Measurements from ENCODE around the gene MYLK4.
A peak's percentile ranks its signal among the peaks of the same experiment; 100 is the strongest.

MYLK4 gene

DNA sequence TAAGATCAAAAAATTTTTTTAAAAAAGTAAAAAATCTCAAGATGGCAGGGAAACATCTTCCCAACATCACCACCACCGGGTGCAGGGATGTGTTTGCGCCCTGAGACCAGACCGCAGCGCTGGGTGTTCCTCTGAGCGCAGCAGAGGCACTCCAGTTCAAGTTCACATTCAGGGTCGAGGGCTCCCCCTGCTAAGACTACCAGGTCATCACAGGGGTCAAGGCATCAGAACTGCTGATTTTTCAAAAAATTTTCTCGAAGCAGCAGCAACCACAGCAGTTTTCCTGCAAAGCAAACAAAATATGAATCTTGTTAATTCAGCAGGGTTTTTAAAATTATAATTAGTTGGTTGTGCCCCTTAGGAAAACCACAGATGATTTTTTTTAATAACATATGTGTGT, 83.1 kb downstream of the MYLK4 start:
- DNase-seq (ENCODE audit: low read depth, low spot score), result no peak
- H3K27ac ChIP-seq, result no peak overlapping the region

DNA sequence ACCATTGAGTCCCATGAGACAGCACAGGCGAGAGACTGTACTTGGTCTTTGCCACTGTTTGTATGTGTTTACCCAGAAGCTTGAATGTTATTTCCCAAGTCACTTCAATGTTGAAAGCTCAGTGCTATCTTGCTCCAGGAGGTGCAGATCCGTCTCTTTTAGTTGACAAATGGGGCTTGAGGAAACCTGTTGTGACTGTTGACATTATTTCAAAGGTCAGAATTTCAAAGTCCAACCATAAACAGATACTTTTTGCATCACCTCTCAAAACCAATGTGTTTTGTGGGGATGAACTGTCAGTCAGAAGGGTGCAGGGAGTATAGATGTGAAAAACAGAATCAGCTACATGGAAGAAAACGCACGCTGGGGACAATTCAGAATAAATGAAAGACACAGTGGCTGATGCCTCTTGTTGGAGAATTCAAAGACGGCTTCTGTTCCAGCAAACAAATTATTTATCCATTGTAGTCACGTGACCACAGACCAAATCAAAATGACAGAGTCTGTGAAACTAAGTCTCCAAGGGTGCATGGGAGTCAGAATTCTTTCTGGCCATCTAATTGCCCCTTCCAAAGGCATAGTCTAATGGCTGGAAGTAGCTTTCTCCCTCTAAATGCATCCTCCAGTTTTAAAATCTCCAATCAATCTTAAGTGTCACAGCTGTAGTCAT, 83.7 kb downstream of the MYLK4 start:
- DNase-seq (ENCODE audit: low read depth, low spot score), result no peak
- no peak overlapping the region for H3K27ac ChIP-seq

DNA sequence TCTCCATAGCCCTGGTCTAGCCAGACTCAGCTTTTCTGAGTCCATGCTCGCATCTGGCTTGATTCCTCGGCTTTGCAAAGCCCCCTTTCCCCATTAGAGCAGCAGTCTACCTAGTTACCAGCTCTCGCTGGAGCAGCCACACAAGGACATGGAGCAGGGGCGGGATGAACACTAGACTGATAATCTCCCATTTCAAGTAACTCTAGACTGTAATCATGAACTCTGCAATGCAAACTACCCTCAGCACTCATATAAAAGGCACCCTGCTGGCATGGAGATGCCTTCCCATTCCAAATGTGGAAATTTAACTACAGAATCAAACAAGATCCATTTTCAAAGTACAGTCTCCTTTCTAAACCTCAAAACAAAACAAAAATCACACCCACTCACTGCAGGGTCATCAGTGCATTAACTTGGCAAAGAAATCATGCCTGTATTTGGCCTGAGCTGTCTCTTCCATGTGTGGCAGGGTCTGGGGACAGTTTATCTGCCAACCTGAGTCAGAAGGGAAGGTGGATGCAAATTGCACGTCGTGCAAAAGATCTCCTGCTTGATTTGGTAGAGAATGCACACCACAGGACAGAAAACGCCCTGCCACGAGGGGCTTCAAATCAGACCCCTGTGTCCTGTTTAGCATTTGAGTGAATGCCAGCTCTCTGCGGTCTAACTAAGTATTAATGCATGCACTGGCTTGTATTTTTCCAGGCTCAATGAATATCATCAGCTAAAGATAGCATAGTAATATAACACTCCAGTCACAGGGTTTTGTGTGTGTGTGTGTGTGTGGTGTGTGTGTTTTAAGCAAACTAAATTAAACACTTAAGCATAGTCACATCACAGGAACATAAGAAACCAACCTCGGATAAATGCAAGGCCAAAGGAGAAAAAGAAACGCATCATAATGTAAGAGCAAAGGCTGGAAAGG, 85.3 kb downstream of the MYLK4 start:
- peak; percentile 33 for DNase-seq (ENCODE audit: low read depth, low spot score)

DNA sequence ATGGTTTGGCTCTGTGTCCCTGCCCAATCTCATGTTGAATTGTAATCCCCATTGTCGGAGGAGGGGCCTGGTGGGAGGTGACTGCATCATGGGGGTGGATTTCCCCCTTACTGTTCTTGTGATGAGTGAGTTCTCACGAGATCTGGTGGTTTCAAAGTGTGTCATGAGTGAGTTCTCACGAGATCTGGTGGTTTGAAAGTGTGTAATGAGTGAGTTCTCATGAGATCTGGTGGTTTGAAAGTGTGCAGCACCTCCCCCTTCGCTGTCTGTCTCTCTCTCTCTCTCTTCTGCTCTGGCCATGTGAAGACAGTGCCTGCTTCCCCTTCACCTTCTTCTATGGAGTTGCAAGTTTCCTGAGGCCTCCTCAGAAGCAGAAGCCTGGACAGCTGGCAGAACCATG, 87.6 kb downstream of the MYLK4 start:
- no peak overlapping the region for H3K27ac ChIP-seq
- no peak for DNase-seq (ENCODE audit: low read depth, low spot score)

More for the DNA sequence above, 85.3 kb downstream of the MYLK4 start:
- no peak overlapping the region for H3K27ac ChIP-seq

DNA sequence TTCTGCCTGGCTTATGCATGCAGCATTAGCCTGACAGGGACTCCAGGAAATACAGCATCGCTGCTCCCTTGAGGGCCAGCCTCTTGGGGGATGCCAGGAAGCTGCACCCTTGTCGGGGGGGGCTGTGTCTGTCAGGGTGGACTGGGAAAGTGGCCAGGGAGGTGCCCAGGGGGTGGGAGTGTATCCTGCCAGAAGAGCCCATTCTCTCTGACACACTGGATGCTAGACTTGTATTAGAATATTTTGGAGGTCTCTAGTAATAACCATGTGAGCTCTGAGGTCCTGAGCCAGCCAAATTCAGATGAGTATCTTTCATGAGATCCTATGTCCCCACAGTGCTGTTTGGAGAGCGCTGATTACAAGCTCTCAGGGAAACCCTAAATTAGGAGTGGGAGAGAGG, 89.1 kb downstream of the MYLK4 start:
- DNase-seq (ENCODE audit: low read depth, low spot score), result no peak

DNA sequence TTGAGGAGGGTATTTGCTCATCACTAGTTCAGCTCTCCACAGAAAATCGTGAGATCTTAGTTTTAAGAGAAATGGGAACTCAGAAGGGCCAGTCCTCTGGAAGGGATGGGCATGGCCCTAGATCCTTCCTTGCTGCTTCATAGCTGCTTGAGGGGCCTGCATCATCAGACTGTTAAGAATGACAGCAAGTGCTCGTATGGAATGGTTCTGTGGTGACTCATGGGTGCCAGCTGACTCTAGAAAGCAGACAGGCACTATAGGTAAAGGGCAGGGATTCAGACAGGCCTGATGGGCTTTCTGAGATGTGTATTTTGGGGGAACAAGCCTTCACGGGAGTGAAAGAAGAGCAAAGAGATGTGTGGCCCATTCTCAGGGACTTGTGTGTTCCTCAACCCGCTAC, 90.8 kb downstream of the MYLK4 start:
- DNase-seq (ENCODE audit: low read depth, low spot score), result peak; percentile 54
- H3K27ac ChIP-seq, result peak overlapping the region; percentile 72

More for the DNA sequence above, 89.1 kb downstream of the MYLK4 start:
- no peak overlapping the region for H3K27ac ChIP-seq

DNA sequence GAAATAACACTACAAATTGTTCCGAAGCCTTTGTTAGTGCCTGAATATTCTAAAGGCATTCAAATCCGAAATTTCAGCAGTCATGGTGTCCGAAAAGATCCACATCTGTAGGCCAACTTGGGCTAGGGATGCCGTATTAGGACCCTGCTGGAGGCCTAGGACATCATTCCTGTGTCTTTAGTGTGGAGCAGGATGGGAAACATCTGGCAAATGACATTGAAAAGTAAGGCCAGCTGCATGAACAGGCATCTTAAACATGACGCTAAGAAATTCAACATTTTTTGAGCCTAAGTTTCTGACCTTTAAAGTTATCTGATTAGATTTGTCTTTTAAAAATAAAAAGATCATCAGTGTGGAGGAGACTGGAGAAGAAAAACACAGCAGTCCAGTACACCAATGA, 91.3 kb downstream of the MYLK4 start:
- DNase-seq (ENCODE audit: low read depth, low spot score), result no peak
- peak overlapping the region; percentile 72 for H3K27ac ChIP-seq

DNA sequence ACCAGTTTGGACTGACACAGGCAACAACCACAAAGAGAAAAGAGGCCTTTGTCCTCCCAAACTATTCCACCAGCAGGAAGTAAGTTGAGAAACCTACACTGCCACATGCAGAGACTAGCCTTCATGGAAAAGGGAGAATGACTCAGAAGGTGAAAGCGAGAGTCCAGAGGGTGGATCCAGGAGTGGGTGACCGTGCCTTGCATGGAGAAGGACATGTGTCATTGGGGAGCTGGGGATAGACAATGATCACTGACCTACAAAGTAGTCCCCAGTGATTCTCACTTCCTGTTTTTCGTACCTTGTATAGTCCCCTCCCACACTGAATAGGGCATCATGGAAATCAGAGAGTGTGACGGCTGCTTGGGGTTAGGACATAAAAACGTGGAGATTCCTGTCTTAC, 91.9 kb downstream of the MYLK4 start:
- peak overlapping the region; percentile 72 for H3K27ac ChIP-seq
- peak; percentile 86 for DNase-seq (ENCODE audit: low read depth, low spot score)

DNA sequence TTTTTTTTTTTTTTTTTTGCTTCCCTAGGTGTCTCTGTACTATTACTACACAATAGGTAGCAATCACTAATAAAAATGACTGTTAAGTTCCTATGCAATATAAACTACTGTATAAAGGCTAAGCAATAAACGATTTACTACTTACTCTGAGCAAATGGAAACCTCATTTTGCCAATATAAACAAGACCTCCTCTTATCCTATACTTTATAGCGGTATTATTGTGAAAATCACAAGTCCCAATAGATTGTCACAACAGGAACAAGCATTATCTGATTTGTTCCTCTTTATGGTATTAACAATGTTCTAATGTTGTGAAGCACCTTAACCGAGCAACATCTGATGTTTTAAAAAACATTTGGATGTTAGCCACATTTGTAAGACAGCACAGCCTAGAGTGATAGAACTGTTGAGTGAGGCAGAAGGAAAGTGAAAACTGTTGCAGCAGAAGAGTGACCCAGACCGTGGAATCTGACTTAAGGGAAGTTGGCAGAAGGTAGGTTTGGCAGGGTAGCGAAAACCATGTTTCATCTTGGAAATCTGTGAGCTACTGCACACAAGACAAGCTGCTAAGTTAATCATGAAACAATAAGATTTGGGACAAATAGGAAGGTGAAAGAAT, 94.2 kb downstream of the MYLK4 start:
- DNase-seq (ENCODE audit: low read depth, low spot score), result no peak

DNA sequence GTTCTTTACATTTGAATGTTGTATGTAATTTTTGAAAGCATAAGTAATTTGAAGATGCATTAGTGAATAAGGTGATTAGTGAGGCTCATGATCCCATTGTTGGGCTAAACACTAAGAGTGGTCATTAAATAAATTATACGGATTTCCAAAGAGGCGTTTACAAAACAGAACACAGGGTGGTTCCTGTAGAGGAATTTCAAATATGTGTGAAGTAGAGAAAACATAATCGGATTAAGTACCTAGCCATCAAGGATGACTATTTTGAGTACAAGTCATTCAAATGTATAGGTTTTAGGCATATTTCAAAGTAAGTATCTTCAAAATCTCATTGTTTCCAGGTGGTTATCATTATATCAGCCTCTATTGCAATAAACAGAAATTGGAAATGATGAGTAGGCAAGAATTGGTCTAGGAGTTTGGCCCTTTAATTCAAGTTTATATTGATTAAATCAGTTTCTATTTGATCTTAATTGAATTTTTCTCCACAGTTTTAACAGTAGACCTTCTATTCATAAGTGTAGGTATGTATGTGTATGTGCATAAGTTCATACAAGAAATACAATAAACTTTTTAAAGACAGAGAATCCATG, 94.8 kb downstream of the MYLK4 start:
- no peak for DNase-seq (ENCODE audit: low read depth, low spot score)
- H3K27ac ChIP-seq, result no peak overlapping the region

More for the DNA sequence above, 94.2 kb downstream of the MYLK4 start:
- H3K27ac ChIP-seq, result no peak overlapping the region

DNA sequence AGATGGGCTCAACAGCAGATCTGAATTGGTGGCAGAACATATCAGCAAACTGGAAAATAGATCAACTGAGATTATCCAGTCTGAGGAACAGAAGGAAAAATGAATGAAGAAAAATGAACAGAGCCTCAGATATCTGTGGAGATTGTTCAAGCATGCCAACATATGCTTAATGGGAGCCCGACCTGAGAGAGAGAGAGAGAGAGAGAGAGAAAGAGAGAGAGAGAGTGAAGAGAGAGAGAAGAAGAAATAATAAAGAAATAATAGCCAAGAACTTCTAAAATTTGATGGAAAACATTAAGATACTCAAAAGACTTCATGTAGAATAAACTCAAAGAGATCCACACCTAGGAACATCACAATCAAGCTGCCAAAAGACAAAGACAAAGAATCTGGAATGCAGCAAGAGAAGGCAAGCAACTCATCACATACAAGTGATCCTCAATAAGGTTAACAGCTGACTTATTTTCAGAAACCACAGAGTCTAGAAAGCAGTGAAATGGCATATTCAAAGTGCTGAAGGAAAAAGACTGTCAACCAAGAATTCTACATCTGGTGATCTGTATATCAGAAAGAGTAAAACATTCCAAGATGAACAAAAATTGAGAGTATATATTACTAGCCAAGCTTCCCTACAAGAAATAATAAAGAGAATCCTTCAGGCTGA, 97.2 kb downstream of the MYLK4 start:
- no peak for DNase-seq (ENCODE audit: low read depth, low spot score)
- H3K27ac ChIP-seq, result no peak overlapping the region

DNA sequence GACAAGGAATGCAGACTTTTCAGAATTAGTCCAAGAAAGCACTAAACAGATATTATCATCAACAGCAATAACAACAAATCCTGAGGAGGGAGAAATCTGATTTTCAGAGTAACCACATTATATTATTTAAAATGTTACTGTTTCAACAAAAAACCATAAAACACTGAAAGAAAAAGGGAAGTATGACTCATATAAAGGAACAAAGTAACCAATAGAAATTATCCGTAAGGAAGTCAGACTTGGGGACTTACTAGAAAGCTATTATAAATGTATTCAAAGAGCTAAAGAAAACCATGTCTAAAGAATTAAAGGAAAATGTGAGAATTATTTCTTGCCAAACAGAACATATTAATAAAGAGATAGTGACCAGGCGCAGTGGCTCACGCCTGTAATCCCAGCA, 98.1 kb downstream of the MYLK4 start:
- DNase-seq (ENCODE audit: low read depth, low spot score), result no peak
- no peak overlapping the region for H3K27ac ChIP-seq

DNA sequence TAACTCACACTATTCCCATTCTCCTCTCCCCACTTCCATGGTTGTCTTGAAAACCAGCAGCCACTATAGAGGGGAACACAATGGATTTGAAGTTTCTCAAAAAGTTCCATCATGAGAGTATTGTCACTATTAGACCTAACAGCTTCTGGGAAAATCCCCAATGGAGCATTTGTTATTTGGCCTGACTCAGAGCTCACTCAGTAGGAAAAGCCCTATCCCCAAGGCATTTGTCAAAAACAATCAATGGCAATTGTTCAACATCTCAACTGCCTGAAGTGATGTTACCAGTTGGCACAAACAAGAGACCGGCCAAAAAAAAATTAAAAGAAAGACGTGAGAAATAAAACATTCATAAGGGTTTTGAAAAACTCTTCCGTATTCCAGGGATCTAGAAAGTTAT, 98.8 kb downstream of the MYLK4 start:
- no peak for DNase-seq (ENCODE audit: low read depth, low spot score)
- no peak overlapping the region for H3K27ac ChIP-seq

DNA sequence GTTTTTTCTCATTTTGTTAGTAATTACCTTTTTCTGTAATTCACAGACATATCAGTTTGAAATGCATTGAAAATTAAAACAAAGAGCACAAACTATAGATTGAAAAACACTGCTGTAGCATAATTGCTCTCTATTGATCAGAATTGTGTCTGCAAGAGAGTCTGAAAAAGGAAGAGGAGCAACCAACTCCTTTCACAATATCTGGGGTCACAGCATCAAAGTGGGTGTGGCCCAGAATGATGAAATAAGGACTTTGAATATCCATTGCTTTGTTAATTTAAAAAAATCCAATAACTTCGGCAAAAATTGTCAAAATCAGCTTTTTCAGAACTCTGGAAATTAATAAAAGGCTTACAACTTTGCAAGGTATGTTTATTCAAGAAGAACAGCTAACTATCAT, 99.2 kb downstream of the MYLK4 start:
- no peak for DNase-seq (ENCODE audit: low read depth, low spot score)

DNA sequence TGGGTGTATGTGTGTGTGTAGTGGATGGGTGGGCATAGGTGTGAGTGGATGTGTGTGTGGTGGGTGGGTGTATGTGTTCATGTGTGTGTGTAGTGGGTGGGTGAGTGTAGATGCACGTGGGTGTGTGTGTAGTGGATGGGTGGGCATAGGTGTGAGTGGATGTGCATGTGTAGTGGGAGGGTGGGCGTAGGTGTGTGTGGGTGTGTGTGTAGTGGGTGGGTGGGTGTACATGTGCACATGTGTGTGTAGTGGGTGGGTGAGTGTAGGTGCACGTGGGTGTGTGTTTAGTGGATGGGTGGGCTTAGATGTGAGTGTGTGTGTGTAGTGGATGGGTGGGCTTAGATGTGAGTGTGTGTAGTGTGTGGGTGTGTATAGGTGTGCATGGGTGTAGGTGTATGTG, 104.4 kb downstream of the MYLK4 start:
- no peak overlapping the region for H3K27ac ChIP-seq
- DNase-seq (ENCODE audit: low read depth, low spot score), result no peak

More for the DNA sequence above, 99.2 kb downstream of the MYLK4 start:
- no peak overlapping the region for H3K27ac ChIP-seq

DNA sequence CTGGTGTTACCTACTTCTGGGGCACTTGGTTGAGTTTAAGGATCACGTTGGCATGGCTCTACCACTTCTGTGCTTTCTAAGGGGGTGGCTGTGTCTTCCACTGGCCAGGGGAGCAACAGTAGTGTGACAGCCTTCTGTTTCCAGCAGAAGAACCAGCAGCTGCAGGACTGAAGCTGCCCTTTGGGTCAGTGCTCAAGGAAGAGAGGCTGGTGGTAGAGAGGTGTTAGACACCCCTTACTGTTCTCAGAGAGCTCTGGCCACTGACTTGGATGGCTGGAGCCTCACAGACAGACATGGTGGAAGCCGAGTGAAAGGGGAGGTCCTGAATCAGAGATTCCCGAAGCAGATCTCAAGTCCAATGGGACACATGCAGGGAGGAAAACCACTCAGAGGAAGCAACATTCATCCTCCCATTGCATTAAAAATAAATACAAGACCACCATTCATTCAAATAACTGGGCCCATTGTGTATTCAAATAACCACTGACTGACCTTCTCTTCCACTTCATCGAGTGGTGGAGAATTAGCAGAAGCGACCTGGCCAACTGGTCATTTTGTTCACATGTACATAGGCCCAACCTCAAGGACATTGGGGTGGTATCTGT, 106.7 kb downstream of the MYLK4 start:
- no peak overlapping the region for H3K27ac ChIP-seq
- no peak for DNase-seq (ENCODE audit: low read depth, low spot score)

DNA sequence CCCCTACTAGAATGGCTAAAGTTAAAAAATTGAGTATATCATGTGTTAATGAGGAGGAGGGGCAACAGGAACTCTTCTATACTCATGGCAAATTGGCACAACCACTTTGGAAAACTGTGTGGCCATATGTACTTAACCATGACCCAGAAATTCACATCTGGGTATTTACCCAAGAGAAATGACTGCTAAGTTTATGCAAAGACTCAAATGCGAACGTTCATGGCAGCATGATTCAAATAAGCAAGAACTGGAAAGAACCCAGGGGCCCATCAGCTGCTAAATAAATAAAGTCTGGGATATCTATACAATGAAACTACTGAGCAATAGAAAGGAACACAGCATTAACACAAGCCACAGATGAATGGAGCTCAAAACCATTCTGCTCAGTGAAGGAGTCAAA, 107.6 kb downstream of the MYLK4 start:
- no peak overlapping the region for H3K27ac ChIP-seq
- DNase-seq (ENCODE audit: low read depth, low spot score), result no peak

DNA sequence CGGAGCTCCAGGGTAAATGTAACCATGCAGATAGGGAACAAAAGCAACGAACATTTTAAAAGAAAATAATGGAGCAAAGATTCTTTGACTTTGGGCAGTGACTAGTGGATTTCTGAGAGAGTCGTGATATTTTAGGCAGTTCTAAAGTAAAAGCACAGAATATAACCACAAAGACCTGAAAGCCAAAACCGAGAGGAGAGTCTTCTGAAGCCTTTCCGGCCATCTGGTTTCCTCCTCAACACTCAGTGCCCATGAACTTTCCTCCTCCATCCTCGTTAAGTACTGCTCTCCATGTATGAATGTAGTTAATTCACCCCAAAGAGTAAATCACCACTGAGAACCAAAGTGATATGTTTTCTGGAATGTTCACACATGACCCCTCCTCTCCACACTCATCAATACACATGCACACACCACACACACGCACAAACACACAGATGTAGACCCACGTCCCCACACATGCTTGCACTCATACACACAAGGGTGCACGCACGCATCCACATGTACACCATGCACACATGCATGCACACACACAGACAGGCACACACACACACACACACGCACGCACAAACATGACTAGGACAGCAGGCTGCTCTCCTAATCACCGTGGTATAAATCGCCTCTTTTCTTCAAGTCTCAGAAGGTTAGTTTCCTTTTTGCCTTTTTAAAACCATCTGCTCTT, 109.5 kb downstream of the MYLK4 start:
- no peak overlapping the region for H3K27ac ChIP-seq
- DNase-seq (ENCODE audit: low read depth, low spot score), result no peak

DNA sequence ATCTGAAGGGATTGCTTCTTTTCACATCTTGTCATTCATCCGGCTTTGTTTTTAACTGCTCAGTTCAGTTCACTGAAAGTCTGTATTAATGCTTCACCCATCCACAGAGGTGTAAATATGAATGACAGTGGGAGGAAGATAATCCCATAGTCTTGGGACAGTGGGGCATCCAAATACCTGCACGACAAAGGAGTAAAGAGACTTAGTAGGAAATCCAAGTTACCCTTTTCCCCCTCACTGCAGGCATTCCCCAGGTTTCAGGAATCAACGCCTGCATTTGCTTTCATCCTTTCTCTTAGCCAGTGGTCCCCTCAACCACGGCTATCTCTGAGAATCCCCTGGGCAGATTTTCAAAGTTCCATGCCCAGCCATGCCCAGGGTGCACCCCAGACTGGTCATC, 110.2 kb downstream of the MYLK4 start:
- DNase-seq (ENCODE audit: low read depth, low spot score), result no peak
- H3K27ac ChIP-seq, result no peak overlapping the region
